Sciatic nerve (tissue), 2 donors: ENCODE results near the gene RAX2. TPM values are rescaled to one million over a fixed set of nuclear protein-coding genes. Genes with fewer than 3 reads are reported as not detected.
A peak's percentile ranks its signal among the peaks of the same experiment; 100 is the strongest.

Source experiments
- ATAC-seq: fragments of 200-7000 bp; cut with Tn5 transposase; one replicate; pipeline ENCODE4 v1.9.1; 2020; ENCODE audit warnings: mild to moderate bottlenecking, moderate library complexity
- DNase-seq: peaks from one replicate; pipeline ENCODE4 v3.0.0-alpha.2; 2020; ENCODE audit warnings: low spot score
- intact Hi-C: fragments of 100-400 bp; cut with DNase I; formaldehyde crosslinking; loops from one replicate; pipeline ENCODE4 v1.14.2; 2022
- total RNA-seq: library from RNA; stranded (reverse); fragmentation: NEBNext Ultra II Directional; extraction: Animal tissue kit (Norgen Biotek cat#: 25700); gene quantifications from one replicate; pipeline ENCODE4 v1.2.1, GENCODE V29; 2021
- donor health status: DM: no; HTN: no; CAD: no.
- donor health status: DM: no; HTN: no; CAD: no.

The RAX2 gene
- total RNA-seq, 1 donor from 2014 or later = not detected

GRCh38 chr19:3803986-3804385, 32.0 kb upstream of the RAX2 start:
- ATAC-seq (no peak), DNase-seq (no peak)
- intact Hi-C loops = no loop called here

GRCh38 chr19:3803114-3803888, 31.3 kb upstream of the RAX2 start:
- intact Hi-C loops = no loop called here
- DNase-seq = no peak
- ATAC-seq = no peak

- ATAC-seq = no peak
- no peak for DNase-seq
- intact Hi-C loops = no loop called here
Observed at GRCh38 chr19:3801412-3802096, 29.5 kb upstream of the RAX2 start.

GRCh38 chr19:3800996-3801395, 29.0 kb upstream of the RAX2 start:
- ATAC-seq (no peak), DNase-seq (no peak)
- intact Hi-C loops = no loop called here

GRCh38 chr19:3798137-3798536, 26.1 kb upstream of the RAX2 start:
- ATAC-seq (no peak), DNase-seq (no peak)
- intact Hi-C loops = no loop called here

GRCh38 chr19:3796358-3796757, 24.3 kb upstream of the RAX2 start:
- ATAC-seq = no peak
- intact Hi-C loops = no loop called here

GRCh38 chr19:3793799-3794198, 21.8 kb upstream of the RAX2 start:
- DNase-seq (no peak), ATAC-seq (no peak)
- intact Hi-C loops = no loop called here

More at GRCh38 chr19:3796358-3796757, 24.3 kb upstream of the RAX2 start:
- no peak for DNase-seq

GRCh38 chr19:3792114-3792513, 20.1 kb upstream of the RAX2 start:
- intact Hi-C loops = no loop called here
- DNase-seq (no peak), ATAC-seq (no peak)

GRCh38 chr19:3790941-3791340, 18.9 kb upstream of the RAX2 start:
- DNase-seq (no peak), ATAC-seq (no peak)
- intact Hi-C loops = no loop called here

GRCh38 chr19:3790209-3790734, 18.2 kb upstream of the RAX2 start:
- no peak for ATAC-seq
- intact Hi-C loops = no loop called here
- DNase-seq = no peak

- ATAC-seq (no peak), DNase-seq (no peak)
- intact Hi-C loops = no loop called here
Observed at GRCh38 chr19:3788996-3789778, 17.2 kb upstream of the RAX2 start.

- ATAC-seq = no peak
- intact Hi-C loops = no loop called here
- no peak for DNase-seq
Observed at GRCh38 chr19:3785938-3786824, 14.2 kb upstream of the RAX2 start, which contains the start of gene MATK. Gene MATK (minus strand): TSS chr19:3786381. CDS start chr19:3785135, 1,246 bp downstream.

GRCh38 chr19:3785451-3785937, 13.5 kb upstream of the RAX2 start:
- ATAC-seq (no peak), DNase-seq (no peak)
- intact Hi-C loops = no loop called here

GRCh38 chr19:3784607-3785450, 12.8 kb upstream of the RAX2 start:
- DNase-seq (no peak), ATAC-seq (no peak)
- intact Hi-C loops = no loop called here

- intact Hi-C loops = no loop called here
- ATAC-seq (peak; percentile 10), DNase-seq (no peak)
Observed at GRCh38 chr19:3783660-3784584, 11.9 kb upstream of the RAX2 start.

GRCh38 chr19:3782903-3783302, 10.9 kb upstream of the RAX2 start:
- no peak for DNase-seq
- intact Hi-C loops = no loop called here
- no peak for ATAC-seq

- no peak for ATAC-seq
- intact Hi-C loops = no loop called here
- DNase-seq = no peak
Observed at GRCh38 chr19:3782330-3782729, 10.3 kb upstream of the RAX2 start.
